SK-N-SH treated with all-trans-retinoic acid at 6 μM for 48 hours (cell line): ENCODE data around the gene STMN3.

ENCODE experiments used
- BACH2 ChIP-seq: fragments of 250-450 bp; sonication (Bioruptor Pico); IDR thresholded peaks from 2 replicates; pipeline ENCODE4 v1.9.0; 2021; ENCODE audit warnings: mild to moderate bottlenecking, borderline replicate concordance
- ISL1 ChIP-seq: fragments of 250-450 bp; sonication (Bioruptor Pico); IDR thresholded peaks from 2 replicates; pipeline ENCODE4 v2.1.2; 2022; ENCODE audit warnings: mild to moderate bottlenecking, moderate library complexity
- OSR1 ChIP-seq: fragments of 250-450 bp; sonication (Bioruptor Pico); IDR thresholded peaks from 2 replicates; pipeline ENCODE4 v1.8.0; 2022; ENCODE audit warnings: moderate library complexity, mild to moderate bottlenecking, inconsistent platforms
- ZFP3 ChIP-seq: fragments of 250-450 bp; sonication (Bioruptor Pico); IDR thresholded peaks from 2 replicates; pipeline ENCODE4 v1.5.0; 2020; ENCODE audit warnings: mild to moderate bottlenecking, moderate library complexity

DNA sequence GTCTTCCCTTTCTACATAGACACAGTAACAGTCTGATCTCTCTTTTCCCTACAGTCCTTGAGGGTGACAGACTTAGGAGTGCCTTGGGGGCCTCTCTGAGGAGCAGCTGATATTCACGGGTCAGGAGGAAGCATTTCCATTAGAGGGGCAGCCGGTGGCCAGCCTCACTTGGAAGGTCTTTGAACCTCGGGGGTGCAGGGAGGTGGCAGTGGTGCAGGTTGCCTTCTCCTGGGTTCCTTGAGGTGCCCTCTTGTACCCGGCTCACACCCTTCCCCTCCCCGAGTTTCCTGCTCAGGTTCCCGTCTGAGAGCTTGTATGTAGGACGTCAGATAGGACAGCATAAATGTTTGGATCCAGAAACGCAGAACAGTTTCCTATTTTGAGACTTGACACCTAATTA lies 7.4 kb upstream of the STMN3 start:
- no peak for TF ChIP-seq BACH2 (CRISPR knock-in tag)
- no peak for TF ChIP-seq ISL1 (CRISPR knock-in tag)
- TF ChIP-seq OSR1 (CRISPR knock-in tag): no peak
- TF ChIP-seq ZFP3 (CRISPR knock-in tag): no peak
